Measurements from ENCODE around the gene BTG1.
"Not testable (repeated sequence)": the region's sequence is repeated elsewhere in the genome, so short reads cannot be mapped to it uniquely, and the experiment has no call there.

Gene BTG1

DNA sequence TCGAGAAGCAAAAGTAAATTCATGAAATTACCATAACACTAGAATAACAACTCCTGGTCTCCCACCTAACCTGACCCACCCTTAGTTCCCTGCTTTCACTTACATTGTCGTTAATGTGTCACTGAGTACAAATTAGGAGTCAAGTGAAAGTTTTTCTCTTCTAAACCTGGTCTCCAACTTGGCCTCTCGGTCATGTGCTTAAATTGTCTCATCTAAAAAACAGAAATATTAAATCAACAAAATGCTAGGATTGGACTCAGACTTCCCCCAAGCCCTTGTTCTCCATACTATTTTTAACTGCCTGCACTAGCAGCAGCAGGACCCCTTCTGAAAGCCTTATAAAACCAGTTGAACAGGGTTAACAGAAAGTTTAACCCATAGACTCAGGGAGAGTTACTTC, 1.8 kb upstream of the BTG1 start:
- FAIRE-seq, result no peak

DNA sequence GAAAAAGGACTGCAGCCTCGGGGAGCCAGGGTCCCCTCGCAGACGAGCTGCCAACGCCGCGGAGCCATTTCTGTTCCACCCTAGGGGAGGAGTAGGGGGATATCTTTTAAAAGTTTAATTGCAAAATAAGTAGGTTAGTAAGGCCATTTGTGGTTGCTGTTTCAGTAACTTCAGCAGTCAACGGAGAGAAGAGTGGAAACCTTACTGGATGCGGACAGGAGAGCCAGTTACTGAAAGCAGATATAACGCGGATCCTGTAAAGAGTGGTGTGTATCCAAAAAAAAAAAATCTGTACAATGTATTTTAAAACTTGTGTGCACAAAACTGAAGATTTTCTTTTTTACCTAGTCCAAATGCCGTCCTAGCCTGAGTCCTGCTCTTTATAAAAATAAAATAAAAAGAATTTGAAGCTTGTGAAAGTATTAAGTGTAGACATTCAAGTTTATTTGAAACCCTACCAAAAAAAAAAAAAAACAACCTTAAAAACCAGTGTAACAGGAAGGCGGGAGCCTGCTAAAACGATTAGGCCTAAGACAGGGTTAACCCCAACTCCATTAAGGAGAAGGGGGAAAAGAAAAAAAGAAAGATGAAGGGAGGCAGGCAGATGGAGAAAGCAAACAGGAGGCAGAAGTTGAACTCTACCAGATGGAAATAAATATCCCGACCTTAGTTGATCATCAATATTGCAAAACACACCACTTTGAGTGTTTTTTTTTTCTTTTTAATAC, 1.0 kb upstream of the BTG1 start:
- no peak for FAIRE-seq

DNA sequence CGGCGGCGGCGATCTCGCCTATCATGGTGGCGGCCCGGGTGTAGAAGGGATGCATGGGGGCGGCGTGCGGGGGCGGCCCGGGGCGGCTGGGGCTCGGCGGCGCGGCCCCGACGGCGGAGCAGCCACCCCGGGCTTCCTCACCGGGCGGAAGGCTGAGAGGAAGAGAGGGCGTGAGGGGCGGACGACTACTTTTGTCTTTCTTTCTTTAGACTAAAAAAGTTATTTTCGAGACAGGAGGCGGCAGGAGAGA, 240 bp downstream of the BTG1 start:
- FAIRE-seq, result no peak

DNA sequence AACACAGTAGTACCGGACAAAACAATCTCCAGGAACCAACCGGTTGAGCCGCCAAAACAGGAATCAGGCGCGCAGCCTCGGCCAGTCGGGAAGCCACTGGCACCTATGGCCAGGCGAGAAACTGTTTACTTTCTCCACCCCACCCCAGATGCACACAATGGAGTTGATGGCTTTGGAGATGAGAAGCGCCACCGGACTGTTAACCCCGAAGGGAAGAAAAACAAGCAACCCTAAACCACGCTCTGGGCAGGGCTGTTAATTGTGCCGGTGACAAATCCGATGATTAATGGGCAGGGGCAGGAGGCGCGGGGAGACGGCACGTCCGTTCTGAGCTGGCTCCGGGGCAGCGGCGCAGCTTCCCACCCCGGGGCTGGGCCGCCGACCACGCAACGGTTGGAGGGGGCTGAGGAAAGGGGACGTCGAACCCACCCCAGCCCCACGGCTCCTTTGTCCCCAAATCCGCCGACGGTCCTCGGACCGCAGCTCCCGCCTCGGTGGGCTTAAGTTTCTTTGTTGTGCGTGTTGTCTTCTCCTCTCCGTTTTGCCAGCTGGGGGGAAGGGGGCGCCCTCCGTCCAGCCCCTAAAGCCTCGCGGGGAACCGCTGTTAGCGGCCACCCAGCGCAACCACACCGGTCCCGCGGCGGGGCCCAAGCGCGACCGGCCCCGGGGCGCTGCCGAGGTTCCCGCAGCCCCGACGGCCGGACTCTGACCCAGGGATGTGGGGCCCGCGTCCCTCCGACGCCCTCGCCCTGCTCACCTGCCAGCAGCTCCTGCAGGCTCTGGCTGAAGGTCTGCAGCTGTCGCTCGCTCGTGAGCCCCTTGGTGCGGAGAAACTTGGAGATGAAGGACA, 790 bp downstream of the BTG1 start:
- no peak for FAIRE-seq

DNA sequence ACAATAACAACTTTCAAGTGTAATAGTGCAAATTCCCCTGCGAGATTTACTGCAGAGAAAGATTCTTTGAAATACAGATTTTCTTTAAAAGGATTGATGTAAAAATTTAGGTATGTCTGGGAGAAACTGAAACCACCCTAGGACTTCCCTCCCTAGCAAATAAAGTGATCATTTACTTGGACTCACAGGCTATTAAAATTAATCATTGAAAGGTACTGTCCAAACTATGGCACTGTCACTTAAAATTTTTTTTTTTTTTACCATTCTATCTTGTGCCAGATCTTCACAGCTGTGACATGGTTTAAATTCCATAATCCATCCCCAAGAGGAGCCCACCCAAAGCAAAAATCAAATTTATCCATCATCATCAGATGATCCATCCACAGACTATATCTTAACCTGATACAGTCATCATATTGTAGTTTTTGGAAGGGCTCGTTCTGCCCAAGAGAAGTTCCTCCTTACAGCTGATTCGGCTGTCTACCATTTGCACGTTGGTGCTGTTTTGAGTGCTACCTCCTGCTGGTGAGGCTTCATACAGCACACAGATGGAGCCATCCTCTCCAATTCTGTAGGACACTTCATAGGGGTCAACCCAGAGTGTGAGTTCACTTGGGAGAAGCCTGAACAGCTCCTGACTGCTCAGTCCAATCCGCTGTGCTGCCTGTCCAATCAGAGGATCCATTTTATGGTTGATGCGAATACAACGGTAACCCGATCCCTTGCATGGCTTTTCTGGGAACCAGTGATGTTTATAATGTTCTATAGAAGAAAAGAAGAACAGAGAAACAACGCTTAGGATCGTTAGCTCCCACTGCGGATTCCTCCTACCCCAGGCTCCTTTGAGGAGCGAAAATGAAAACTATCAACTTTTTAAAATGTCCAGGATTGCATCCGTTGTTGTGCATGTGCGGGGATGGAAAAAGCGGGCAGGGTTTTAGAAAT, 1.7 kb downstream of the BTG1 start:
- FAIRE-seq, result no peak

DNA sequence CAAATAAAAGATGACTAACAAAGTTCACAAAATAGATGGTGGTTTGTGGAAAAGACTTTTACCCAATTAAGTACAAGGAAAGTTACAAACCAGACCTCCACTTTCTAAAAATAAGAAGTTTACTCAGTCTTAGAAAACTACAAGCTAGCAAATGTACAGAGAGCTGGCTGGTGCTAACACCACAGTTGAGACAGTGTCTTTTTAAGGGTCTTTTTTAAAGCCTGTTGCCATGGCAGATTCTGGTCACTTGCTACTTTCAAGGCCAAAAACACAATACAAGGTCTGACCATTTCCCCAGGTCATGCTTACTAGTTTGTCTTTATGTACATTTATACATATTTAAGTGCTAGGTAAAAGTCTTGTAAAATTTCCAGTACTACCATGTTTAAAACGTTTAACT, 2.4 kb downstream of the BTG1 start:
- no peak for FAIRE-seq

DNA sequence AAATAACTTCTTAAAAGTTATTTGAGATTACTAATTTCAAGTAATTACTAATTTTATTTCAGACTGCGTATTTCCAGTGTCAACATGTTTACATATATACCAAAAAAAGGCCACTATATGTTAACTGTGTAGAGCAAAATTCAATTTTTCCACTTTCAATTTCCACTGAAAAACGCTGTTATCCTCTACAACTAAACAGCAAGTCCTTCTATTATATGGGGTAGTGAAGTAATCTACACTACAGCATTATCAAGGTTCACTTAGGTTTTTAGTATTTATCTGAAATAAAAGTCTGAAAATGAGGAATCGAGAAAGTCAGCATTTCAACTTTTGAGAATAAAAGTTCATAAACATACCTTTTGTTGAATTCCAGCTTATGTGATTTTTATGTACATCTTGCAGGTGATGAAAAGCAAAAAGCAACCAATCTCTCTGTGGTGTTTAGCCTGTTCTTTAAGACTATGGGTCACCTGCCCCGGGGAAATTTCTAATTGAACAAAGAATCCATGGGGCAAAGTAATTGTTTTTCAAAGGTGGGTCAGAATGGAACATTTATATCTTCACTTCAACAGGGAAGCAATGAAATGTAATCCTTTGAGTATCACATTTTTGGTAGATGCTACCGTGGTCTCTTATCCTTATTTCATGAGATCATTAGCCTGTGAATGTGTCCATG, 3.3 kb downstream of the BTG1 start:
- FAIRE-seq, result no peak

DNA sequence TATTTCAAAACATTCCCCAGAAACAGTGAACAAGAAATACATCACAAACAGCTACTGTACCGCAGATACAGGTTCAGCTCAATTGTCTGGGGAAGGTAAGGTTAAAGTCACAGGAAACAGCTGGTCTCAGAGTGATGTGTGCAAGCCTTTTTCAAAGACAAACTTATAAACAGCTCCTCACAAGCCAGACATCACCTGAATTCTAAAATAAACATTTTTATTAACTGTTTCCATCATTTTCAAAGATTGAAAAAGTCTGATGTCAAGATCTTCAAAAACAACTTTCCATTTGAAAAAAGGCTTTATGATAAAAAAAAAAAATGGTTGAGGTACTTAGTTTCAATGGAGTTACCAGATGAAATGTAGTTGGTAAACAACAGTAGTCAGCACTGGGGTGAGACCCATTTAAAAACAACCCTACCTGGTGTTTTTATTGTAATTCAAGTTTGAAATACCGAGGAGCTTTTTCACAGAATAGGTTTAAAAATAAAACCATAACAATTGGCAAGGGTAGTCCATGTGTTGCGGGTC, 4.0 kb downstream of the BTG1 start:
- FAIRE-seq, result no peak

DNA sequence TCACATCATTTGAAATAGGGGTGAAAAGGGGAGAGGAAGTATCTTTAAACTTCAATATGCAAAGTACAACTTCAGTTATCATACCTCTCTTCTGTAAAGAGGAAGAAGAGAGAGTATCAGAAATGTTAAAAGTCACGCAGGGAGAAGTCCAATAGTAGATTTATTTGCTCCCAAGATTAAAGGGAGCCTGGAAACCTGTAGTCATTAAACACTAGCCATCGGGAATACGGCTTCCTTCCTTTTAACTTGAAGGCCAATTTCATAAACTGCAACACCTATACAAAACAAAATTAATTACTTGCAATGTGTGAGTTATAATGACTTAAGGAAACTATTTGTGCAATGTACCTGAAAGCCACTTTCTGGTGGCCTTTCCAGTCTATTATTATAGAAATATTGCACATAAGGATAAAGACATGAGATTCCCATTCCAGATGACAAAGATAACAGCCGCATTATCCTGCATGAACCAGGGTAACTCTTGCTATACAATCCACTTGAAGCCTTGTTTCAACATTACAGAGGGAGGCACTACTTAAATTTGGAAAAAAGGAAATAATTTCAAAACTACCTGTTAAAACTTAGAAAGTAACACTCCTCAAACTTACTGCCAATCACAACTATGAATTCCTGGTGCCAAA, 4.6 kb downstream of the BTG1 start:
- no peak for FAIRE-seq

DNA sequence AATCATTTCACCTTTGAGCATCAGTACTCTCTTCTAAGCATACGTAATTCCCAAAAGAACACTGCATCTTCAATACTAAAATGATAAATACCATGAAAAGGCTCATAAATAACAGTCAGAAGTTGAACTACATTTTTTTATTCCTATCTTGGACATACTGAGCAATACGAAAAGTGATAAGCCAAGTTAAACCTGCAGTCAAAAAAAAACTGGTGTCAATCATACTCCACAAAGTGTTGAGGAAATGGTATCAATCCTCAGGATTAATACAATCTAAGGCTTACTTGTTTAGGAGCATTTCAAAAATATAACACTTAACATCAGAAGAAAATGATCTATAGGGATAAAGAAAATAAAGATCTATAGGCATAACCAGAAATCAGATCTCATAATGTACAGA, 5.5 kb downstream of the BTG1 start:
- no peak for FAIRE-seq

DNA sequence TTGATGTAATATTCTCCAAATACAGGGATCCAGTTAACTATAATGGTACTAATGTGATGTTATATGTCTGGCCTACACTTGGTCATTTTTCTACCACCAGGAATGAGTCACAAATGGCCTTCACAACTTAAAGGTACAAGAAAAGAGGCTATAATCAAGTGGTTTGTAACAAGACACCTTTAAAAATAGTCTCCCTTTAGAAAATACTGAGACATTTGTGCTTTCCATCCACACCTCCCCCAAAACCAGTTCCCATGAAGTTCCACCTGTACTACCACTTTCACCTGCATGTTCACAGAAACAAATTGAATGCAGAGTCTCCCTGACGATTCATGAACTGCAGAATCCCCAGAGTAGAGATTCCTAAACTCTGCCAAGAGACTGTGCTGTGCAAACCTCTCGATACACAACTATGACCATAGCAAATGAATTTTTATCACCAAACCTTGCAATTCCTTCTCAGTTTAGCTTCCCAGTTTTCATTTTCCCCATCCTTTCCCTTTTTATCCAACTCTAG, 6.0 kb downstream of the BTG1 start:
- no peak for FAIRE-seq

DNA sequence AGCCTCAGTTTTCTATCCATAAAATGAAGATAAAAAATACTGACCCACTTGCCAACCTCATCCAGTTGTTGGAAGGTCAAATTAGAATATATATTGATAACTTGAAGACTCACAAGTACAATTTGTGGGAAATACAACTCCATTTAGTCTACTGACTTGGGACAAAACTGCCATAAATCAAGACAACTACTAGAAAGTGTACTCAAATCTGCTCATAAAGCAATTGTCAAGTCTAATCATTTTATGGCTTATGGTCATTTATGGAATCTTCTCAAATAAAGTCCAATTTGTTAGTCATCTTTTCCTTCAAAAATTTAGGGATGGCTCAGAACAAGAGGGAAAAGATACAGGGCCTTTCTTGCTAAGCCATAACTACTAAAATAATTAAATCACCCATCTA, 7.0 kb downstream of the BTG1 start:
- no peak for FAIRE-seq

DNA sequence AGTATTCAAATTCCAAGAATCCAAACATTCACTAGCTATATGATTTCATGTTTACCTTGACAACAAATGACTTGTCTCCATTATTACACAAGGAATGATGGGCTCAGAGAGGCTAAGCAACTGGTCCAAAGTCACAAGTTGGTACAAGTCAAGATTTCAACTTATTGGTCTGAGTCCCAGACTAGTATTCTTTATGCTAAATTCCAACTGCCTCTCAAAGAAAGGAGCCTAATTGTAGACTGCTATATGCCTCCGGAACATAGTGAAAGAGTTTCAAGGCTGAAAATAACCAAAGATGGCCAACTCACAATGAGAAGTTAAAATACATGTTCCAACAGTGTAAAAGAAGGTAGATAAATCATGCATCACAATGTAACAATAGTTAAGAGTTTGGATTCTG, 7.5 kb downstream of the BTG1 start:
- no peak for FAIRE-seq

DNA sequence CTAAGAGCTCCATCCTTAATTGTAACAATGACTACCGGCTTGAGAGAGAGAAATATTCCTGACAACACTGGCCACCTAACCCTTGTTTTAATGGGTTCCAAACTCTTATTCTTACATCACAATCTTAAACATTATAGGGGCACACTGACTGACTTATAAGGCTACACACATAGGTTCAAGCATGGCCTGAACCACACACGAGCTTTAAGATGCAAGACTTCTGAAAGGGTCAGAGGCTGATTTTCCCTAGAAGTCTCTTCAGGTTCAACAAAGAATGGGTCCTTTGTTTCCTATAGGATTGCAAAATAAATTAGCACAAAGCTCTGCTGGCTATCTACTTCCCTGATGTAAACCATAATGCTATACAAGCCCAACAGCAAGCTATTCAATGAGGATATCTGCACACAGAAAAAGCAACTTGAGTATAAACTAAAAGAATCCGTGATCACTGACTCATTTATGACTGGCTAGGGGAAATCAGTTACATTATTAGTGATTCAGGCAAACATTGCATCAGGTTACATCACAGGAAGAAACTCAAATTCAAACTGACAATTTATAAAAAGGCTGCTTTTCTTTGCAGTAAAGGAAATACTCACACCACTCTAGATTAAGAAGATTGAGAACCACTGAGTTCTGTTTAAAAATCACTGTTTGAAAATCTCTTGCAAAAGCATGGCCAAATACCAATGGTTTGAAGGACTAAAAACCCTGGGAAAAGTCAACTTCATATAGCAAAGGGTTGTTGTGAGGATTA, 8.5 kb downstream of the BTG1 start:
- no peak for FAIRE-seq

DNA sequence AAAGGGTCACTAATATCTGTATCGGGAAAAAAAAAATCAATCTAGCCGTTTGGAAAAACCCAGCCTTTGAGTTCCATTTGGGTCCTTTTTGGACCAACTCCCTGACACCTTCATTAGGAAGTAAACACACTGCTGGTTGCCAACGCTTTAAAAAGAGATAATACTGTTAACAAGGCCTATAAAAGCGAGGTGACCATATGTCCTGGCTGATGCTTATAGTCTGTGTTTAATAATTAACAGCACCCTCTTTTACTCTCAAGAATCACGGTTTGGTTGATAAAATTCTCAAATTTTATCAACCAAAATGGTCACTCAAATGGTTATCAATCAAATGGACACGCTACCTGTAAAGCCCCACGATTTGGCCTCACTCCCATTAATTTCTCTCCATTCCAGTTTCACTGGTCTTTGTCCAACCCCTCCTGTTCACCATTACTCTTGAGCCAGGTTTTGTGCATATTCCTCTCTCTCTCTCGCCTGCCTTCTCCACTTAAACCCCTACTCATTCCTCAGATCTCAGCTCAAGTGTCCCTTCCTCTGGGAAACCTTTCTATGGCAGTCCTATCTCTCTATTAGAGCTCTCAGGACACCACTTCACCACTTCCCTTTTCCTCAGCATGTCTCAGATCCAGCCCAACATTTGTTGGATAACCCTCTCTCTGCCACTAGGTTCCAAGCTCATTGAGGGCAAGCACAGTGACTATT, 9.5 kb downstream of the BTG1 start:
- FAIRE-seq, result no peak

DNA sequence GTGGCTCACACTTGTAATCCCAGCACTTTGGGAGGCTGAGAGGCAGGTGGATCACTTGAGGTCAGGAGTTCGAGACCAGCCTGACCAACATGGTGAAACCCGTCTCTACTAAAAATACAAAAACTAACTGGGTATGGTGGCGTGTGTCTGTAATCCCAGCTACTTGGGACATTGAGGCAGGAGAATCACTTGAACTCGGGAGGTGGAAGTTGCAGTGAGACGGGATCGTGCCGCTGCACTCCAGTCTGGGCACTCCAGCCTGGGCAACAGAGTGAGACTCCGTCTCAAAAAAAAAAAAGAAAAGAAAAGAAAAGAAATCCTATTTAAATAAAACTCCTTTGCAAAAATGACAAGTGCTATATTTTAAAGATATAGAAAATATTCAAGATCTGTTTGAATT, 10.1 kb downstream of the BTG1 start:
- not testable (repeated sequence) for FAIRE-seq

DNA sequence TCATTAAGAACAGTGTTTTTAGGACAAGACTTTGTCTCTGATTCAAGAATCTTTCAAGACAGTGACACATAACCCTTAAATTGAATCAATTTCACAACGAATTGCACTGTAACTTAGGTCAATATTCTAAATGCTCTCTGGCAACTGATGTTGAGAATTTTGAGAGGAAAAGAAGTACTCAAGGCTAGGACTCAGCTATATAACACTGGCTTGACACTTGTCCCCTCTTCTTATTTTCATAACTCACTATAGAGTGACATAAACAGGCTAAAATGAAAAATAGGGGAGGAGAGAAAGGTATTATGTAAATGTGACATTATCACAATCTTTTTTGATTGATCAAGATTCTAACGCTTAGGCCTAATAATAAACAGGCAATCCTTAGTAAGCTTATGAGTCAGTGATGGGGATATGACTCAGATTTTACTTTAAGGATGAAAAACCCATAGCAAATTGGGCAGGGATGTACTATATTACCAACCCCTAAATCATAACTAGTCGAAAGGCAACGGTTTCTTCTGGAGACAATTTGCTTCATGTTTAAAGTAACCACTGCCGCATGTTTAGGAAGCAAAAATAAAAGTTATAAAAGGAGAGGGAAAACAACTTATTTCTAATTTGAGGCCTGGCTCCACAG, 10.9 kb downstream of the BTG1 start:
- no peak for FAIRE-seq

DNA sequence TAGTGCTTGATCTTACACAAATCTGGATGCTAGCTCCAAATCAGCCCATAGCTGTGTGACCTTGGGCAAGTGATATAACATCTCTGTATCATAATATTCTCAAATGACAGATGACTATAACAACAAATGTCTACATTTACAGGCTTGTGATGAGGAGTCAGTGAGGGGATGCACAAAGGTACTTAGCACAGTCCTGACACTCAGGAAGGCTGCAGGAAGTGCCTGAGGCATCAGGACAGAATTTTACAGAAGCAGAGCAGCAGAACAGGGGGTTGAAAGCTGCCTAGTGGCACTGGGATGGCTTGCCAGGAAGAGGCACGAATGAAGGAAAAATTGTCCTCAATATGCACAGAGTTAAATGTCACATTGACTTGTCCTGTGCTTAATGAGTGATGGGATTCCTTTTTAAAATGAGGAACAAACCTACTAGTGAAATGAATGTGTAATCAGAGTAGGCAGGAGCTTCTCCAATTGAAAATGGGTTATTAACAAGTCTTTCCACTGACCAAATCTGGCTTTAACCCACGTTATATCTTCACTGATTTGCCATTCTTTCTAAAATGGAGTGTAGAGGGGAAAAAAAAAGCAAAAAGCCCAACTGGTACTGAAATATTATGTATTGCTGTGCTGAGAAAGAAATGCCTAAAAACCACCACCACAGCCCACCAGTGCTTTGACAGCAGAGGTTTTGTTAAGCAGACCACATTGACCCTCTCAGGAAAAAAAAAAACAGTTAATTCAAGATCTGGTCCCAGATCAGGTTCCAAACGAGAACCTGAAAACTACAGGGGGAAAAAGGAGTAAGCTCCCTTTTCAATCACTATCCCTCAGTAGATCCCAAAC, 11.6 kb downstream of the BTG1 start:
- FAIRE-seq, result no peak

DNA sequence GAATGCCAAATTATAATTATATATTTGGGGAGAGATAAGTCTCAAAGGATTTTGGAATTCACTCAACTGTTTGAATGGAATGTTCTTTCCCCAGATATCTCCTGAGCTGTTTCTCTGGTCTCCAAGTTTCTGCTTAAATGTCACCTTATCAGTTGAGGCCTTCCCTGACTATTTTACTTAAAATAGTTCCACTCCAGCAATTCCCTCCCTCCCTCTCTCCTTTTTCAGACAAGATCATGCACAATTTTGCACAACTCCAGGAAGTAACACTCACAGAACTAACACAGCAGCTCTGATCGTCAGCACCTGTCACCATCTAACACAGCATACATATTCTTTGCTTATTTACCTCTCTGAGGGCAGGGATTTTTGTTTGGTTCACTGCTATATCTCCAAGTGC, 12.5 kb downstream of the BTG1 start:
- no peak for FAIRE-seq

Measured in endometrium (tissue), 2 donors.